UCSD-AML1 (cell line): Measurements from ENCODE around the gene CFAP57.

Experiments used
- DNase-seq: peaks from one replicate; lab custom pipeline; 2025; ENCODE audit not compliant: unreplicated experiment; lab: John Stamatoyannopoulos, UW

Gene CFAP57

GRCh38 chr1:43253173-43253572 lies 81.0 kb downstream of the CFAP57 start:
- DNase-seq = no peak

- DNase-seq = no peak
These were observed 81.7 kb downstream of the CFAP57 start for GRCh38 chr1:43253876-43254275.

- DNase-seq = no peak
These were observed 83.5 kb downstream of the CFAP57 start for GRCh38 chr1:43255438-43256210.

GRCh38 chr1:43256675-43257570 lies 84.8 kb downstream of the CFAP57 start:
- DNase-seq = no peak

- DNase-seq = no peak
These were observed 86.2 kb downstream of the CFAP57 start for GRCh38 chr1:43258370-43258769.

- no peak for DNase-seq
These were observed 93.3 kb downstream of the CFAP57 start for GRCh38 chr1:43265431-43265830.

GRCh38 chr1:43266881-43267280 lies 94.8 kb downstream of the CFAP57 start:
- no peak for DNase-seq

- no peak for DNase-seq
These were observed 95.2 kb downstream of the CFAP57 start for GRCh38 chr1:43267291-43267805.

GRCh38 chr1:43267818-43268425 lies 95.8 kb downstream of the CFAP57 start:
- DNase-seq = no peak

GRCh38 chr1:43269627-43270375 lies 97.7 kb downstream of the CFAP57 start, which contains the start of gene TMEM125:
TSS of gene TMEM125 (plus strand) at chr1:43269983. CDS start at chr1:43272723, 2,740 bp downstream.
- no peak for DNase-seq

GRCh38 chr1:43270421-43271095 lies 98.4 kb downstream of the CFAP57 start:
- no peak for DNase-seq

GRCh38 chr1:43271186-43272118 lies 99.3 kb downstream of the CFAP57 start:
- no peak for DNase-seq

- no peak for DNase-seq
These were observed 100.0 kb downstream of the CFAP57 start for GRCh38 chr1:43272161-43272560.

GRCh38 chr1:43272576-43273571 lies 100.7 kb downstream of the CFAP57 start:
- no peak for DNase-seq

- no peak for DNase-seq
These were observed 101.6 kb downstream of the CFAP57 start for GRCh38 chr1:43273708-43274107.

GRCh38 chr1:43274125-43274803 lies 102.1 kb downstream of the CFAP57 start:
- DNase-seq = peak; percentile 76

- DNase-seq = no peak
These were observed 102.7 kb downstream of the CFAP57 start for GRCh38 chr1:43274804-43275180.
